HepG2 (cell line): ENCODE results near the gene KISS1R. TPM values are rescaled to one million over a fixed set of nuclear protein-coding genes. Genes with fewer than 3 reads are reported as not detected.
A peak's percentile ranks its signal among the peaks of the same experiment; 100 is the strongest.

ENCODE experiments used
- CBX1 ChIP-seq: IDR thresholded peaks from one replicate; pipeline ENCODE4 v1.6.1; 2016; ENCODE audit warnings: antibody characterized with exemption, low read depth
- CTCF ChIP-seq: sonication (generic); formaldehyde crosslinking; IDR thresholded peaks from 2 replicates; pipeline ENCODE4 v1.5.0; 2020; ENCODE audit warnings: mild to moderate bottlenecking, missing genetic modification reagents, moderate library complexity
- DDIT3 ChIP-seq: sonication (generic); formaldehyde crosslinking; IDR thresholded peaks from 2 replicates; pipeline ENCODE4 v1.4.0; 2020; ENCODE audit warnings: mild to moderate bottlenecking, missing genetic modification reagents
- ELF3 ChIP-seq: IDR thresholded peaks from 2 replicates; pipeline ENCODE4 v1.6.1; 2016; ENCODE audit warnings: missing genetic modification reagents, missing compliant biosample characterization
- GTF3A ChIP-seq: sonication (generic); formaldehyde crosslinking; conservative IDR thresholded peaks from 2 replicates; pipeline ENCODE4 v1.4.0; 2020; ENCODE audit warnings: mild to moderate bottlenecking, missing genetic modification reagents
- MTA3 ChIP-seq: sonication (generic); formaldehyde crosslinking; IDR thresholded peaks from 2 replicates; pipeline ENCODE4 v1.4.0; 2020; ENCODE audit warnings: missing genetic modification reagents
- NFKBIZ ChIP-seq: IDR thresholded peaks from 2 replicates; pipeline ENCODE4 v1.6.1; 2018; ENCODE audit warnings: missing genetic modification reagents, missing compliant biosample characterization
- PHF5A ChIP-seq: IDR thresholded peaks from one replicate; pipeline ENCODE4 v1.6.1; 2018; ENCODE audit warnings: low read depth, missing genetic modification reagents; ENCODE audit not compliant: unreplicated experiment
- POLR2AphosphoS2 ChIP-seq: IDR thresholded peaks from 2 replicates; pipeline ENCODE4 v1.6.1; 2011; ENCODE audit warnings: low read depth, low read length, improper control_type of control experiment
- RFXANK ChIP-seq: IDR thresholded peaks from 2 replicates; pipeline ENCODE4 v1.6.1; 2016
- SKIL ChIP-seq: sonication (generic); formaldehyde crosslinking; IDR thresholded peaks from 2 replicates; pipeline ENCODE4 v1.8.0; 2022; ENCODE audit warnings: missing genetic modification reagents, mild to moderate bottlenecking, moderate library complexity, borderline replicate concordance
- STAT6 ChIP-seq: sonication (generic); formaldehyde crosslinking; IDR thresholded peaks from 2 replicates; pipeline ENCODE4 v1.4.0; 2020; ENCODE audit warnings: missing genetic modification reagents, mild to moderate bottlenecking, borderline replicate concordance
- ZBTB38 ChIP-seq: sonication (generic); formaldehyde crosslinking; IDR thresholded peaks from 2 replicates; pipeline ENCODE4 v1.5.1; 2020; ENCODE audit warnings: mild to moderate bottlenecking, missing genetic modification reagents
- ZNF382 ChIP-seq: sonication (generic); formaldehyde crosslinking; IDR thresholded peaks from 2 replicates; pipeline ENCODE4 v1.5.0; 2020; ENCODE audit warnings: missing genetic modification reagents, mild to moderate bottlenecking, borderline replicate concordance
- ZNF446 ChIP-seq: sonication (generic); formaldehyde crosslinking; IDR thresholded peaks from 2 replicates; pipeline ENCODE4 v1.5.0; 2020; ENCODE audit warnings: mild to moderate bottlenecking, missing genetic modification reagents
- ZNF530 ChIP-seq: sonication (generic); formaldehyde crosslinking; IDR thresholded peaks from 2 replicates; pipeline ENCODE4 v1.5.0; 2020; ENCODE audit warnings: low read depth, mild to moderate bottlenecking, missing genetic modification reagents
- ZNF672 ChIP-seq: sonication (generic); formaldehyde crosslinking; IDR thresholded peaks from 2 replicates; pipeline ENCODE4 v1.8.1; 2022; ENCODE audit warnings: missing genetic modification reagents
- ZNF766 ChIP-seq: sonication (generic); formaldehyde crosslinking; IDR thresholded peaks from 2 replicates; pipeline ENCODE4 v1.5.0; 2020; ENCODE audit warnings: missing genetic modification reagents, borderline replicate concordance
- ZNF841 ChIP-seq: sonication (generic); formaldehyde crosslinking; IDR thresholded peaks from 2 replicates; pipeline ENCODE4 v1.8.1; 2023; ENCODE audit warnings: missing genetic modification reagents, borderline replicate concordance
- ZSCAN30 ChIP-seq: sonication (generic); formaldehyde crosslinking; IDR thresholded peaks from 2 replicates; pipeline ENCODE4 v1.5.0; 2020; ENCODE audit warnings: mild to moderate bottlenecking, missing genetic modification reagents
- polyA plus RNA-seq, 8 experiments: library from polyadenylated mRNA; depleted of rRNA in 3 of 8; stranded (reverse) in 7 of 8; unstranded in 1 of 8; fragments of >200 nt; fragmentation: Illumina TruSeq in 4 of 8; extraction: Trizol in 4 of 8; gene quantifications; 2 replicates each; pipeline versions ENCODE4 v1.2.1 to v1.2.3, GENCODE V29; 2011 to 2016; ENCODE audit warnings: low read depth in 4 of 8, missing spikeins in 1 of 8, mixed read lengths in 1 of 8; ENCODE audit not compliant: insufficient read depth in 1 of 8
- total RNA-seq, 5 experiments: library from RNA; depleted of rRNA; stranded (reverse); fragments of >200 nt; fragmentation: Illumina TruSeq; extraction: Trizol; gene quantifications; 2 replicates each; pipeline ENCODE4 v1.2.3, GENCODE V29; 2016; ENCODE audit warnings: low read depth in 1 of 5

Gene KISS1R
- total and polyA plus RNA-seq, 2 of the 13 experiments (the other 11 are each of a cell fraction or from before 2014, with no cell fraction given), result 1.1 to 10.2 TPM

GRCh38 chr19:917323-918151 is at the start of gene KISS1R (continued):
- TF ChIP-seq NFKBIZ (0 out of 2 replicates have a peak, but pooled peaks have one; percentile 28), STAT6 (peak; percentile 51; the same call in 1 of the 2 replicates), CTCF (CRISPR knock-in tag) (peak; percentile 90), ZNF841 (no peak), ZSCAN30 (CRISPR knock-in tag) (no peak), ZNF766 (CRISPR knock-in tag) (peak; percentile 57), PHF5A (CRISPR knock-in tag) (peak; percentile 77), DDIT3 (CRISPR knock-in tag) (no peak), ZNF382 (no peak), ZNF672 (CRISPR knock-in tag) (no peak), ZNF530 (no peak), CBX1 (no peak), SKIL (CRISPR knock-in tag) (peak; percentile 30; the same call in 1 of the 2 replicates), ZBTB38 (CRISPR knock-in tag) (peak; percentile 90), RFXANK (CRISPR knock-in tag) (no peak), GTF3A (CRISPR knock-in tag) (no peak), POLR2AphosphoS2 (no peak), MTA3 (no peak), ZNF446 (CRISPR knock-in tag) (no peak), ELF3 (CRISPR knock-in tag) (no peak)
